Tibial nerve (tissue), 4 donors: ENCODE results near the gene FALEC.

ENCODE experiments used
- CTCF ChIP-seq, 5 experiments: fragments of 200-600 bp in 3 of 5; fragments of 450-650 bp in 2 of 5; sonication (generic) in 3 of 5; IDR thresholded peaks; one replicate each; pipeline ENCODE4 v1.5.1; 2016 to 2019; ENCODE audit warnings: antibody characterized with exemption in 5 of 5, mild to moderate bottlenecking in 3 of 5, moderate library complexity in 2 of 5
- EP300 ChIP-seq, 2 donors: sonication (generic); formaldehyde crosslinking; IDR thresholded peaks; one replicate each; pipeline ENCODE4 v1.6.1; 2017; ENCODE audit warnings: antibody characterized with exemption in 2 of 2, mild to moderate bottlenecking in 1 of 2
- POLR2A ChIP-seq, 2 donors: fragments of 450-650 bp; IDR thresholded peaks; one replicate each; pipeline ENCODE4 v1.6.1; 2017; ENCODE audit warnings: antibody characterized with exemption in 2 of 2, mild to moderate bottlenecking in 2 of 2, moderate library complexity in 2 of 2

GRCh38 chr1:150528196-150528595 is 12.6 kb downstream of the FALEC start:
- TF ChIP-seq CTCF (IDR thresholded peaks at IDR 0.05) (no peak), POLR2A (IDR thresholded peaks at IDR 0.05) (no peak), EP300 (IDR thresholded peaks at IDR 0.05) (no peak)
